HG02943 (cell line): ENCODE data around the gene ACAN.

Experiments used
- ATAC-seq: cut with Tn5 transposase; IDR thresholded peaks from one replicate; pipeline ENCODE4 v1.9.1; 2021; ENCODE audit warnings: mild to moderate bottlenecking, low read depth, moderate library complexity; ENCODE audit not compliant: unreplicated experiment

Gene ACAN

DNA sequence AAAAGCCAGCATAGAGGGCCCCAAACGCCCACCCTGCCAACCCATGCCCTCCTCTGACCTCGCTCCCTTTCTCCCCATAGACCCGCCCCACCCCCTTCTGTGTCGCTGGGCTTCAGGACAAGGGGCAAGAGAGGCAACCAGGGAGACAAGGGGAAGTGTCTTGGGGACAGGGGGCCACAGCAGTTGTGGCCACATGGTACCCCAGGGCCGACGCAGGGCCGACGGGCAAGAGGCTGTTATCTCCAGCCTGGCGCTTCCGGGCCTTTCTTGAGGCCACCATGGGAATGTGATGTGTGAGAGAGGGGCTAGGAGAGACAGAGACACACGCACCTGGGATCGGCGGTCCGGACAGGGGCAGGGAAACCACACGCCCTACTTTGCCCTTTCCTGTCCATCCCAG lies 95.5 kb downstream of the ACAN start:
- ATAC-seq, result no peak

- no peak for ATAC-seq
Measured at GRCh38 chr15:88899251-88899650, 96.0 kb downstream of the ACAN start.

GRCh38 chr15:88900309-88900981 lies 97.2 kb downstream of the ACAN start:
- ATAC-seq, result no peak

DNA sequence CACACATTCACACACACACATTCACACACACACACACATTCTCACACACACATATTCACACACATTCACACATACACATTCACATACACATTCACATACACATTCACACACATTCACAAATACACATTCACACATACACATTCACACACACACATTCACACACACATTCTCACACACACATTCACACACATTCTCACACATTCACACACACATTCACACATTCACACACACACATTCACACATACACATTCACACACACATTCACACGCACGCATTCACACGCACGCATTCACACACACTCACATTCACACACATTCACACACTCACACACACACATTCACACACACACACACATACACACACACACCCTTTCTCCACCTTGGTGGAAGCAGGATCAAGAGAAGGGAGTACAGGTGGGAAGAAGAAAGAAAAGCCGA lies 97.8 kb downstream of the ACAN start:
- ATAC-seq, result no peak

GRCh38 chr15:88901508-88902220 lies 98.4 kb downstream of the ACAN start:
- no peak for ATAC-seq

GRCh38 chr15:88902221-88902835 lies 99.1 kb downstream of the ACAN start:
- ATAC-seq, result no peak

DNA sequence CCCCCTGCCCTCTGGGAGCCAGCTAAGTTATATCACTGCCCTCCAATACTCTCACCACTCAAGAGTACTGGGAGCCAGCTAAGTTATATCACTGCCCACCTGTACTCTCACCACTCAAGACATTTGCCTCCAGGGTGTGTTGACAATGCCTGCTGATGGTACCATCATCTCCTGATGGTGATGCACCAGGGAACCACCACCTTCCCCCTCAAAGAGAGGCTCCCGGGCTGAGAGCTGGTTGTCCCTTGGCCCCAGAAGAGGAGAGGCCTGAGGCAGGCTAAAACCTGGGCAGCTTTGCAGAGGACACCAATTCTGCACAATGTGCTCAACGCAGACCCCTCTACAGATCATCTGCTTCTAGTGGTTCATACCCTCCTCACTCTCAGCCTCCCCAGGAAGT lies 99.6 kb downstream of the ACAN start:
- ATAC-seq, result no peak

DNA sequence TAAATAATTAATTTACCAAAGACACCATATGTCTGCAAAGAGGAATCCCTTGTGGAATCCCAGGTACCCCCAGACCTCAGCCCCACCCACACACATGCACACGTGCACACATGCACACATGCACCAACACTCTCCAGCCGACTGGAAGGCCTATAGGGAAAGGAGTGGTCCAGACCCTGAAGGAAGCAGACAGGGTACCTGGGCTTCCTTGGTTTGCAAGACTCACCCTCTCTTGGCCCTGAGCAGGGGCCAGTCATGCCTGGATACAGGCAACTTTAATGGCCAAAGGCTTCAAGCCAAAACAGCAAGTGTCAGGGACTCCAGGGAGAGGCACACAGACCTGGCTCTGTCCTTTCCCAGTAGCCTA lies 101.0 kb downstream of the ACAN start:
- no peak for ATAC-seq

DNA sequence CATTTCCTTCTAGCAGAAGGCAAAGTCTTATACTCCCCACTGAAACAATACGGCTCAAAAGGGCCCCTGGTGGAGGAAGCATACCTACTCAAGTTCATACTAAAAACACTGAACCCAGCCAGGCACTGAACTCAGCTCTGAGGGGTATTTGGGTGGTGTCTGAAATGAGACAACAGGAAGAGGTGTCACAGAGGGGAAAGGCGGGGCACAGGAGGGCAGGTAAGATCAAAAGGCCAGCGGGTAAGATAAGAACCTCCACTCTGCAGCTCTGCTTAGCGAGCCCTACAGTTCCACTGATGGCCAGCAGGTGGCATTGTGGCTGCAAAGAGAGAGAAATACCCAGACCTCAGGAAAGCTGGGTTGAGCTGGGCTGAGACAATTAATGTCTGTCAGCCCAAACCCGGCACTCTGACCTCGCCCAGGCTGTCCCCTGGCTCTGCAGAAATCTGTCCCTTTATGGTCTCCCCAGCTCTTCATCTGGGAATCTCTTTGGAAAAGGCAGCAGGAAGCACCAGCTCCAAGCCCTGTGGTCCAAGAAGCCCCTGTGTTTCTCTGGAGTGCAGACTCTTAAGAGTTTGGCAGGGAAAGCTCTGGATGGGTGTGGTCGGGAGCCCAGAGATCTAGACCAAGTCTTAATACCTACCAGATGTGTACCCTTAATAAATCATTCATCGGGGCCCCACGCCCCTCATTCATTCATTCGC lies 101.5 kb downstream of the ACAN start:
- no peak for ATAC-seq

DNA sequence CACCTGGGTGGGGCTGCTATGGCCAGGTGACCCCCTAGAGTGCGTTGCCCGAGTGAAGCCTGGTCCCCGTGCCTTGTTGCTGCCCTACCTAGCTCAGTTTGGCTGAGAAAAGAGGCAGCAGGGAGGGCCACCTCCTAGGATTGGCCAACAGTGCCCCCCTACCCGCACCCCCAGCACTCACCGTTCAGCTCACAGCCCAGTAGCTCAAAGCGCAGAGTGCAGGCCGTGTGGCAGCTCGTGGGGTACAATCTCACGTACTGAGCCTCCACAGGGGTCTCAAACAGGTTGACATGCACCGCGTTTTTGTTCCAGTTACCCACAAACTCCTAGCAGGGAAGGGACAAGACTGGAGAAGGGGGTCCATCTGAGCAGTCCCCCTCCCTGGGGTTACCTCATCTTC lies 102.3 kb downstream of the ACAN start:
- no peak for ATAC-seq

DNA sequence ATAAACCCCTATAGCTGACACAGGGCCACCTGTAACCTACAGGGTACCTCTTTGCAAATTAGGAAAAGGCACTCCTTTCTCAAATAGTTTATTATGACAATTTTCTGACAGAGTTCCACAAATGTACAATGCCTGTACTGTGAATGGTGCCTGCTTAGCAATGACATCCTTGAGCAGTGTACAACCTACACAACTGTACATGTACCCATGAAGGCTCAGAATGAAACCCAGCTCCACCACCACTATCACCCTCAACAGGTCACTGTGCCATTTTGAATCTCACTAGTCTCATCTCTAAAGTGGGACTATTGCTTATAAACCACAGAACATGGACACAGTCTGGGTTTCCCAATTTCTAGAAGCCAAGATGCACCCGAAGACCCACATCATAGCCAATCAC lies 102.9 kb downstream of the ACAN start:
- no peak for ATAC-seq

GRCh38 chr15:88906551-88906950 lies 103.3 kb downstream of the ACAN start:
- ATAC-seq, result no peak

GRCh38 chr15:88907111-88907510 lies 103.9 kb downstream of the ACAN start:
- no peak for ATAC-seq

DNA sequence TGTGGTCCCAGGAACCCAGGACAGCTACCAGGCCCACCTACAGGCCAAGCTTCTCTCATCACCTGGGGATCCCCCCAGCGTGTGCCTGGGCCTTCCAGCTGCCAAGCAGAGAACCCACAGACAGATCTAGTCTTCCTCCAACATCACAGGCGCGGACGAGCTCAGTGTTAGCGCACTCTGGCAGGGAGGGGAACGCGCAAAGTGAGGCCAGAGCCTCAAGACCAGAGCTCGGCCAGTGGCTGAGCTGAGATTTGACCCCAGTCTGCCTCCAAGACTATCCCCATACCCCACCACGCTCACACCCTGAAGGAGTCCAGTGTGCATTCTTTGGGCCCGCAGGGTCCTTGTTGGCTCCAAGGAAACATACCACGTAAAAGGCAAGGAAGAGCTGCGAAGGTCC lies 104.9 kb downstream of the ACAN start:
- no peak for ATAC-seq

DNA sequence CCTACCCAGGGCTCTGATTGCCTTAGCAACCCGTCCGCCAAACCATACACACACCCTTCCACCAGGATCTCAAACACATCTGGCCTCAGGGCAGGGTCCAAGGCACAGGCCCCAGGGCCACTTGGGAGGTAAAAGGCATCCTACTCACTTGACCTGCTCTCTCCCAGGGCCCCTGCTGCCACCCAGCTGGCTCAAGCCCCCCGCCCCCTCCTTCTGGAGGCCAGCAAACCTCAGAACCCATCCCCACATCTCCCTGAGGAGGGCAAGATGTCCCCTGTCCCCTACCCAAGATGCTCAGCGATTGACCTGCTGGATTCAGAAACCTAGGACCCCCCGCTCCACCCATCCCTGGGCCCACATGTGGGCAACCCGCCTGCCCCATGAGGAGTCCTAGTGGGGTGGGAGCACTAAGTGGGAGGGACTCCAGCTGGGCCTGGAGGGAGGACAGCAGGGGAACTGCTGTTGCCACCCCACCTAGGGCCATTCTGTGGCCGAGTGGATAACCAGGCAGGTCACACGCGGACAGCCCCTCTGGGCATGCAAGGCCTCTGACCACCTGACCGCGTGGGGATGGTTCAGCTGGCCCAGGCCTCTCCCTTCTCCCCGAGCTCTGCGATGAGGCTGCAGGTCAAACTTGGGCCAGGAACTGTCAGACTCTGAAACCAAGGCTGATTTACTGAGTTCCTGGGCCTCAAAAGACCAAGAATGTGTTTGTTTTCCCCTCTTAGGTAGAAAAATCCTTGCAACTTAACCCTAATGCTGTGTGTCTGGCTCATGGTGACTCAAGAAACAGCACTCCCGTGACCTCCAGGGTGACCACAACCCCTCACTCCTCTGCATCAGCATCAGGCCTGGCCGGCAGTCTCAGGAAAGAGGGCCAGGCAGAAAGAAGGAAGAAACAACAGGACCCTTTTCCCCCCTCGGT lies 105.7 kb downstream of the ACAN start:
- no peak for ATAC-seq

- no peak for ATAC-seq
Measured at GRCh38 chr15:88909956-88910831, 107.0 kb downstream of the ACAN start.

- ATAC-seq, result no peak
Measured at GRCh38 chr15:88911766-88912118, 108.5 kb downstream of the ACAN start.

- no peak for ATAC-seq
Measured at GRCh38 chr15:88912500-88912921, 109.3 kb downstream of the ACAN start.
